Measurements from ENCODE around the gene WDR64.

Gene WDR64

GRCh38 chr1:241714321-241715218, 62.5 kb downstream of the WDR64 start:
- TF ChIP-seq RARB (CRISPR knock-in tag; IDR thresholded peaks at IDR 0.05) (no peak), ZC3H10 (CRISPR knock-in tag; IDR thresholded peaks at IDR 0.05) (no peak), ZNF8 (CRISPR knock-in tag; IDR thresholded peaks at IDR 0.05) (no peak), CSDC2 (CRISPR knock-in tag; IDR thresholded peaks at IDR 0.05) (no peak), ZFP3 (CRISPR knock-in tag; IDR thresholded peaks at IDR 0.05) (no peak), TCF4 (CRISPR knock-in tag; IDR thresholded peaks at IDR 0.05; ENCODE audit: borderline replicate concordance) (no peak), CREB5 (CRISPR knock-in tag; IDR thresholded peaks at IDR 0.05; ENCODE audit: low read depth) (no peak), ZFP30 (CRISPR knock-in tag; IDR thresholded peaks at IDR 0.05) (no peak), TSHZ2 (CRISPR knock-in tag; IDR thresholded peaks at IDR 0.05) (no peak), POU6F1 (CRISPR knock-in tag; IDR thresholded peaks at IDR 0.05; ENCODE audit: borderline replicate concordance, low read depth) (no peak), ESRRG (CRISPR knock-in tag; IDR thresholded peaks at IDR 0.05) (no peak), TOX (CRISPR knock-in tag; IDR thresholded peaks at IDR 0.05; ENCODE audit: borderline replicate concordance) (no peak), ZNF565 (CRISPR knock-in tag; conservative IDR thresholded peaks at IDR 0.05; ENCODE audit: low read depth) (no peak), ZNF70 (CRISPR knock-in tag; IDR thresholded peaks at IDR 0.05) (no peak), PPARA (CRISPR knock-in tag; IDR thresholded peaks at IDR 0.05; ENCODE audit: borderline replicate concordance) (no peak), OSR1 (CRISPR knock-in tag; IDR thresholded peaks at IDR 0.05) (no peak), ISL1 (CRISPR knock-in tag; IDR thresholded peaks at IDR 0.05) (no peak), SNAI2 (CRISPR knock-in tag; IDR thresholded peaks at IDR 0.05) (no peak)
- no peak for ATAC-seq

- no peak for TF ChIP-seq CSDC2 (CRISPR knock-in tag; IDR thresholded peaks at IDR 0.05)
- no peak for TF ChIP-seq ARNTL (CRISPR knock-in tag; IDR thresholded peaks at IDR 0.05; ENCODE audit: borderline replicate concordance, low read depth)
- TF ChIP-seq POU6F1 (CRISPR knock-in tag; IDR thresholded peaks at IDR 0.05; ENCODE audit: borderline replicate concordance, low read depth): no peak
- ATAC-seq: no peak
These were observed 63.4 kb downstream of the WDR64 start for GRCh38 chr1:241715435-241715834.

- ATAC-seq: no peak
These were observed 63.9 kb downstream of the WDR64 start for GRCh38 chr1:241715956-241716355.

GRCh38 chr1:241716915-241717656, 65.0 kb downstream of the WDR64 start:
- TF ChIP-seq ESRRG (CRISPR knock-in tag; IDR thresholded peaks at IDR 0.05) (no peak), TSHZ2 (CRISPR knock-in tag; IDR thresholded peaks at IDR 0.05) (no peak), RARB (CRISPR knock-in tag; IDR thresholded peaks at IDR 0.05) (no peak), GLIS3 (CRISPR knock-in tag; IDR thresholded peaks at IDR 0.05) (no peak), ARNTL (CRISPR knock-in tag; IDR thresholded peaks at IDR 0.05; ENCODE audit: borderline replicate concordance, low read depth) (no peak), PATZ1 (CRISPR knock-in tag; IDR thresholded peaks at IDR 0.05; ENCODE audit: borderline replicate concordance) (no peak), BACH2 (CRISPR knock-in tag; IDR thresholded peaks at IDR 0.05; ENCODE audit: borderline replicate concordance) (no peak)
- ATAC-seq: no peak; the same call in 2 of the 3 replicates

More at GRCh38 chr1:241715956-241716355, 63.9 kb downstream of the WDR64 start:
- TF ChIP-seq ISL1 (CRISPR knock-in tag; IDR thresholded peaks at IDR 0.05): no peak
- no peak for TF ChIP-seq SNAI2 (CRISPR knock-in tag; IDR thresholded peaks at IDR 0.05)
